HEK293 (cell line): Measurements from ENCODE around the gene PTPRN2.

Experiments
- CTCF ChIA-PET: fragments of 350-600 bp; formaldehyde crosslinking; extraction: SDS; loops from one replicate; lab custom pipeline; 2021; ENCODE audit warnings: antibody characterized with exemption; lab: Yijun Ruan, JAX
- POLR2A ChIA-PET: fragments of 300-600 bp; formaldehyde crosslinking; extraction: SDS; loops from one replicate; lab custom pipeline; 2020; ENCODE audit warnings: antibody characterized with exemption, inconsistent platforms; lab: Yijun Ruan, JAX
- H3K27ac ChIP-seq: fragments of 200-500 bp; sonication (Bioruptor generic); 2 replicates; pipeline ENCODE4 v1.5.1; 2014; ENCODE audit warnings: low read depth, low read length, control low read depth, inconsistent platforms; ENCODE audit errors: extremely low read depth
- H3K36me3 ChIP-seq, 2 experiments: fragments of 200-500 bp in 1 of 2; sonication (Bioruptor generic) in 1 of 2; 1 replicate in 1 of 2; 2 replicates in 1 of 2; pipeline ENCODE4 v1.5.1; 2014 to 2017; ENCODE audit warnings: inconsistent platforms in 2 of 2, low read length in 2 of 2; ENCODE audit not compliant: control insufficient read depth in 2 of 2, insufficient read depth in 1 of 2
- H3K4me1 ChIP-seq: fragments of 200-500 bp; sonication (Bioruptor generic); 2 replicates; pipeline ENCODE4 v1.5.1; 2014; ENCODE audit warnings: mild to moderate bottlenecking, low read length, inconsistent platforms; ENCODE audit not compliant: control insufficient read depth, insufficient read depth
- H3K4me3 ChIP-seq: 2 replicates; pipeline ENCODE4 v1.5.1; 2011; ENCODE audit warnings: low read depth, mild to moderate bottlenecking, control low read depth, low read length, moderate library complexity
- H3K9me3 ChIP-seq: fragments of 200-500 bp; sonication (Bioruptor generic); 2 replicates; pipeline ENCODE4 v1.5.1; 2014; ENCODE audit warnings: low read depth, low read length, inconsistent platforms; ENCODE audit not compliant: control insufficient read depth, insufficient read depth
- CTCF ChIP-seq: fragments of 450-650 bp; formaldehyde crosslinking; IDR thresholded peaks from 2 replicates; pipeline ENCODE4 v1.5.1; 2016; ENCODE audit warnings: missing biosample characterization, missing genetic modification characterization
- FEZF1 ChIP-seq: fragments of 450-650 bp; formaldehyde crosslinking; IDR thresholded peaks from 2 replicates; pipeline ENCODE4 v1.5.1; 2016; ENCODE audit warnings: missing biosample characterization, missing genetic modification characterization
- HOXD13 ChIP-seq: sonication (generic); formaldehyde crosslinking; IDR thresholded peaks from 2 replicates; pipeline ENCODE4 v1.8.0; 2022; ENCODE audit warnings: missing genetic modification reagents, borderline replicate concordance
- KLF7 ChIP-seq: fragments of 450-650 bp; formaldehyde crosslinking; IDR thresholded peaks from 2 replicates; pipeline ENCODE4 v1.5.1; 2016; ENCODE audit warnings: missing biosample characterization, missing genetic modification characterization, borderline replicate concordance
- KLF8 ChIP-seq: fragments of 450-650 bp; formaldehyde crosslinking; IDR thresholded peaks from 2 replicates; pipeline ENCODE4 v1.5.1; 2016; ENCODE audit warnings: missing biosample characterization, missing genetic modification characterization
- REST ChIP-seq: fragments of 450-650 bp; formaldehyde crosslinking; IDR thresholded peaks from 2 replicates; pipeline ENCODE4 v1.5.1; 2016; ENCODE audit warnings: missing biosample characterization, missing genetic modification characterization
- SETDB1 ChIP-seq: IDR thresholded peaks from one replicate; pipeline ENCODE4 v1.6.1; 2017; ENCODE audit warnings: mild to moderate bottlenecking, low read length, moderate library complexity, mixed read lengths; ENCODE audit not compliant: insufficient read length
- SP2 ChIP-seq: fragments of 450-650 bp; formaldehyde crosslinking; IDR thresholded peaks from 2 replicates; pipeline ENCODE4 v1.5.1; 2016; ENCODE audit warnings: missing biosample characterization, missing genetic modification characterization
- WT1 ChIP-seq: fragments of 450-650 bp; formaldehyde crosslinking; IDR thresholded peaks from 2 replicates; pipeline ENCODE4 v1.5.1; 2016; ENCODE audit warnings: missing biosample characterization, missing genetic modification characterization
- ZBTB26 ChIP-seq: fragments of 450-650 bp; formaldehyde crosslinking; optimal IDR thresholded peaks from 2 replicates; pipeline ENCODE3; 2016; ENCODE audit warnings: missing biosample characterization, mild to moderate bottlenecking, missing genetic modification characterization
- ZBTB8A ChIP-seq: fragments of 450-650 bp; formaldehyde crosslinking; IDR thresholded peaks from 2 replicates; pipeline ENCODE4 v1.5.1; 2016; ENCODE audit warnings: missing biosample characterization, missing genetic modification characterization
- ZNF146 ChIP-seq: fragments of 450-650 bp; formaldehyde crosslinking; IDR thresholded peaks from 2 replicates; pipeline ENCODE4 v1.5.1; 2016; ENCODE audit warnings: missing biosample characterization, missing genetic modification characterization
- ZNF18 ChIP-seq: fragments of 450-650 bp; formaldehyde crosslinking; IDR thresholded peaks from 2 replicates; pipeline ENCODE4 v1.5.1; 2016; ENCODE audit warnings: missing biosample characterization, missing genetic modification characterization
- ZNF184 ChIP-seq: fragments of 450-650 bp; IDR thresholded peaks from 2 replicates; pipeline ENCODE4 v1.5.1; 2018; ENCODE audit warnings: missing biosample characterization, mild to moderate bottlenecking, missing genetic modification characterization
- ZNF555 ChIP-seq: fragments of 450-650 bp; formaldehyde crosslinking; conservative IDR thresholded peaks from 2 replicates; pipeline ENCODE4 v1.5.1; 2017; ENCODE audit warnings: missing biosample characterization, mild to moderate bottlenecking, missing genetic modification characterization, inconsistent platforms
- ZNF670 ChIP-seq: fragments of 450-650 bp; formaldehyde crosslinking; IDR thresholded peaks from 2 replicates; pipeline ENCODE4 v1.5.1; 2016; ENCODE audit warnings: missing biosample characterization, missing genetic modification characterization, low read depth
- ZNF692 ChIP-seq: fragments of 450-650 bp; formaldehyde crosslinking; IDR thresholded peaks from 2 replicates; pipeline ENCODE4 v1.5.1; 2016; ENCODE audit warnings: missing biosample characterization, missing genetic modification characterization
- ZNF707 ChIP-seq: fragments of 450-650 bp; formaldehyde crosslinking; IDR thresholded peaks from 2 replicates; pipeline ENCODE4 v1.5.1; 2016; ENCODE audit warnings: missing biosample characterization, missing genetic modification characterization
- TF ChIP-seq, protein P1 (sequence below): fragments of 450-650 bp; IDR thresholded peaks from 2 replicates; pipeline ENCODE4 v1.5.1; 2018; ENCODE audit warnings: missing biosample characterization, missing genetic modification characterization
- TF ChIP-seq, protein P2 (sequence below): fragments of 450-650 bp; formaldehyde crosslinking; IDR thresholded peaks from 2 replicates; pipeline ENCODE4 v1.5.1; 2017; ENCODE audit warnings: missing biosample characterization, missing genetic modification characterization
- TF ChIP-seq, protein P3 (sequence below): fragments of 450-650 bp; IDR thresholded peaks from 2 replicates; pipeline ENCODE4 v1.5.1; 2018; ENCODE audit warnings: missing biosample characterization, mild to moderate bottlenecking, missing genetic modification characterization

PTPRN2 gene

DNA sequence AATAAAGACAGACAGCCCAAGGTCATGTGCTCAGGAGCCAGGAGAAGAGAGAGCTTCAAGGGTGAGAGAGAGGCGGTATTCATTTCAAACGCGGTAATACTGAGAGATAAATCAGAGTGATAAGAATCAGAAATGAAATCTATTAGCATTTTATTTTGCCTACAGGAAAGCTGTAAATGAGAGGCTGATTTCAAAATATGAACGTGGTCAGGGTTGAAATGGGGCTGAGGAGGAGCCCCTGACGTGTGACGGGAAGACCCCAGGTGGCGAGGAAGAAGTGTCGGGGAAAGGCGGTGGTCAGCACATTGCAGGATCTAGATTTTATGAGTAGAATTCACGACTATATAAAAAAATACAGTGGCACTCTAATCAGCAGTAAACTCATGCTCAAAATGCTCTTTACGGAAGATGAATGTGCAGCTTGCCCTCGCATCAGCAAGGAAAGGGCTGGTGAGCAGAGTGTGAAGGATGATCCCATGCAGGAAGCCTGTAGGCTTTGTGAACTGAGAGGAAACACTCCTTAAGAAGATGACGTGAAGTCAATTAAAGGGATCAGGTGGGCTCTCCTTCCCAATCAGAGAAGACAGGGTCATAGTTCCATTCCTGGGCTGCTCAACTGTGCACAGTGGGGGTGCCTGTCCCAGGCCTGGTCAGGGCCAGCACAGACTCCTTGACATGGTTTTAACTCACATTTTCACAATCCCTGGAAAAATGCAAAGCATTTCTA is 360.2 kb downstream of the PTPRN2 start:
- no peaks in the 10 kb centered on the region for H3K36me3 ChIP-seq
- H3K27ac ChIP-seq: no peak overlapping the region
- TF ChIP-seq, protein P1, sequence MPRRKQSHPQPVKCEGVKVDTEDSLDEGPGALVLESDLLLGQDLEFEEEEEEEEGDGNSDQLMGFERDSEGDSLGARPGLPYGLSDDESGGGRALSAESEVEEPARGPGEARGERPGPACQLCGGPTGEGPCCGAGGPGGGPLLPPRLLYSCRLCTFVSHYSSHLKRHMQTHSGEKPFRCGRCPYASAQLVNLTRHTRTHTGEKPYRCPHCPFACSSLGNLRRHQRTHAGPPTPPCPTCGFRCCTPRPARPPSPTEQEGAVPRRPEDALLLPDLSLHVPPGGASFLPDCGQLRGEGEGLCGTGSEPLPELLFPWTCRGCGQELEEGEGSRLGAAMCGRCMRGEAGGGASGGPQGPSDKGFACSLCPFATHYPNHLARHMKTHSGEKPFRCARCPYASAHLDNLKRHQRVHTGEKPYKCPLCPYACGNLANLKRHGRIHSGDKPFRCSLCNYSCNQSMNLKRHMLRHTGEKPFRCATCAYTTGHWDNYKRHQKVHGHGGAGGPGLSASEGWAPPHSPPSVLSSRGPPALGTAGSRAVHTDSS (tag by site-specific recombination): no peak
- TF ChIP-seq, protein P2, sequence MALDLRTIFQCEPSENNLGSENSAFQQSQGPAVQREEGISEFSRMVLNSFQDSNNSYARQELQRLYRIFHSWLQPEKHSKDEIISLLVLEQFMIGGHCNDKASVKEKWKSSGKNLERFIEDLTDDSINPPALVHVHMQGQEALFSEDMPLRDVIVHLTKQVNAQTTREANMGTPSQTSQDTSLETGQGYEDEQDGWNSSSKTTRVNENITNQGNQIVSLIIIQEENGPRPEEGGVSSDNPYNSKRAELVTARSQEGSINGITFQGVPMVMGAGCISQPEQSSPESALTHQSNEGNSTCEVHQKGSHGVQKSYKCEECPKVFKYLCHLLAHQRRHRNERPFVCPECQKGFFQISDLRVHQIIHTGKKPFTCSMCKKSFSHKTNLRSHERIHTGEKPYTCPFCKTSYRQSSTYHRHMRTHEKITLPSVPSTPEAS: no peak
- TF ChIP-seq FEZF1 (no peak), SETDB1 (no peak), SP2 (tag by site-specific recombination) (no peak), HOXD13 (CRISPR knock-in tag) (no peak), ZNF670 (tag by site-specific recombination) (no peak), CTCF (tag by site-specific recombination) (no peak), ZNF555 (no peak), KLF7 (tag by site-specific recombination) (no peak), KLF8 (no peak), ZBTB8A (no peak), ZNF18 (tag by site-specific recombination) (no peak)
- TF ChIP-seq, protein P3, sequence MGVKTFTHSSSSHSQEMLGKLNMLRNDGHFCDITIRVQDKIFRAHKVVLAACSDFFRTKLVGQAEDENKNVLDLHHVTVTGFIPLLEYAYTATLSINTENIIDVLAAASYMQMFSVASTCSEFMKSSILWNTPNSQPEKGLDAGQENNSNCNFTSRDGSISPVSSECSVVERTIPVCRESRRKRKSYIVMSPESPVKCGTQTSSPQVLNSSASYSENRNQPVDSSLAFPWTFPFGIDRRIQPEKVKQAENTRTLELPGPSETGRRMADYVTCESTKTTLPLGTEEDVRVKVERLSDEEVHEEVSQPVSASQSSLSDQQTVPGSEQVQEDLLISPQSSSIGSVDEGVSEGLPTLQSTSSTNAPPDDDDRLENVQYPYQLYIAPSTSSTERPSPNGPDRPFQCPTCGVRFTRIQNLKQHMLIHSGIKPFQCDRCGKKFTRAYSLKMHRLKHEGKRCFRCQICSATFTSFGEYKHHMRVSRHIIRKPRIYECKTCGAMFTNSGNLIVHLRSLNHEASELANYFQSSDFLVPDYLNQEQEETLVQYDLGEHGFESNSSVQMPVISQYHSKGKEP (tag by site-specific recombination): no peak
- POLR2A ChIA-PET: no interaction called here
- no peaks in the 10 kb centered on the region for H3K9me3 ChIP-seq
- no peak overlapping the region for H3K4me3 ChIP-seq
- no peaks in the 10 kb centered on the region for H3K4me1 ChIP-seq
- CTCF ChIA-PET: no interaction called here

DNA sequence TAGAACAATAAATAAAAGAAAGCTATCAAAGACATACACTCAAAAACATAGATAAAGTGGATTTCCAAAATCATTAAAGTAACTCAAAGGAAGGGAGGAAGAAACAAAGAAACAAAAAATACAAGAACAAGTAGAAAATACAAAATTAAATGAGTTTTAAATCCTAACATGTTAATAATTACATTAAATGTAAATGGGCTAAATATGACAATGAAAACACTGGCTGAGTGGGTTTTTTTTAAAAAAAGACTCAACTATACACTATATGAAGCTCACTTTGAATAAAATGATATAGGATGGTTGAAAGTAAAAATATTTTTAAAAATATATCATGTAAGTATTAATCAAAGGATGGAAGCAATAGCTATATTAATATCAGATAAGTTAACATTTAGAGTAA is 371.4 kb downstream of the PTPRN2 start:
- ChIA-PET POLR2A (no interaction called here), CTCF (no interaction called here)
- Histone ChIP-seq H3K27ac (no peak overlapping the region), H3K36me3 (no peaks in the 10 kb centered on the region), H3K4me1 (no peaks in the 10 kb centered on the region), H3K9me3 (no peaks in the 10 kb centered on the region), H3K4me3 (no peak overlapping the region)
- TF ChIP-seq REST (tag by site-specific recombination) (no peak), ZNF692 (no peak), ZNF146 (tag by site-specific recombination) (no peak), ZNF707 (tag by site-specific recombination) (no peak), ZBTB26 (tag by site-specific recombination) (no peak), ZNF184 (tag by site-specific recombination) (no peak), WT1 (tag by site-specific recombination) (no peak)
